Mesenchymal stem cell (in vitro differentiated cells and primary cell): Measurements from ENCODE around the gene FUT7.

Experiments
- DNase-seq: peaks from one replicate; pipeline ENCODE4 v3.0.0-alpha.2; 2013
- H2AFZ ChIP-seq: one replicate; pipeline ENCODE4 v1.6.1; 2013; ENCODE audit warnings: low read depth, mild to moderate bottlenecking, control low read depth, inconsistent platforms, low read length, moderate library complexity
- H2AK5ac ChIP-seq: 2 replicates; pipeline ENCODE4 v1.6.1; 2013; ENCODE audit warnings: low read length, moderate library complexity, mild to moderate bottlenecking, inconsistent platforms; ENCODE audit not compliant: severe bottlenecking
- H2BK120ac ChIP-seq: one replicate; pipeline ENCODE4 v1.6.1; 2013; ENCODE audit warnings: low read depth, mild to moderate bottlenecking, inconsistent platforms, low read length, moderate library complexity
- H2BK12ac ChIP-seq, 2 experiments: one replicate each; pipeline ENCODE4 v1.6.1; 2013; ENCODE audit warnings: inconsistent platforms in 2 of 2, low read length in 2 of 2, mild to moderate bottlenecking in 2 of 2, moderate library complexity in 2 of 2, control low read depth in 1 of 2
- H2BK15ac ChIP-seq: one replicate; pipeline ENCODE4 v1.6.1; 2013; ENCODE audit warnings: mild to moderate bottlenecking, low read depth, inconsistent platforms; ENCODE audit not compliant: poor library complexity, severe bottlenecking
- H2BK5ac ChIP-seq: 2 replicates; pipeline ENCODE4 v1.6.1; 2013; ENCODE audit warnings: low read depth, mild to moderate bottlenecking, low read length, control low read depth, inconsistent platforms; ENCODE audit not compliant: poor library complexity, severe bottlenecking
- H3K14ac ChIP-seq, 2 experiments: one replicate each; pipeline ENCODE4 v1.6.1; 2013; ENCODE audit warnings: inconsistent platforms in 2 of 2, low read length in 2 of 2, control low read depth in 1 of 2, mild to moderate bottlenecking in 1 of 2, moderate library complexity in 1 of 2
- H3K18ac ChIP-seq, 2 experiments: one replicate each; pipeline ENCODE4 v1.6.1; 2013; ENCODE audit warnings: inconsistent platforms in 2 of 2, low read length in 2 of 2, control low read depth in 1 of 2, low read depth in 1 of 2, mild to moderate bottlenecking in 1 of 2
- H3K23ac ChIP-seq, 2 experiments: one replicate each; pipeline ENCODE4 v1.6.1; 2013; ENCODE audit warnings: inconsistent platforms in 2 of 2, low read length in 2 of 2, mild to moderate bottlenecking in 2 of 2, moderate library complexity in 2 of 2, control low read depth in 1 of 2
- H3K27ac ChIP-seq: 2 replicates; pipeline ENCODE4 v1.5.1; 2013; ENCODE audit warnings: mild to moderate bottlenecking, moderate library complexity, low read length, control low read depth, inconsistent platforms; ENCODE audit not compliant: poor library complexity, severe bottlenecking
- H3K27me3 ChIP-seq, 2 experiments: 2 replicates each; pipeline versions ENCODE4 v1.6.1 to v1.7.0; 2013; ENCODE audit warnings: low read length in 2 of 2, mild to moderate bottlenecking in 2 of 2, moderate library complexity in 2 of 2, control low read depth in 1 of 2, inconsistent platforms in 1 of 2; ENCODE audit not compliant: control insufficient read depth in 1 of 2, insufficient read depth in 1 of 2
- H3K36me3 ChIP-seq, 2 experiments: 2 replicates each; pipeline versions ENCODE4 v1.6.1 to v1.7.0; 2013; ENCODE audit warnings: low read length in 2 of 2, control low read depth in 1 of 2, inconsistent platforms in 1 of 2, low read depth in 1 of 2, mild to moderate bottlenecking in 1 of 2; ENCODE audit not compliant: insufficient read depth in 2 of 2, control insufficient read depth in 1 of 2
- H3K4ac ChIP-seq, 2 experiments: one replicate each; pipeline ENCODE4 v1.6.1; 2013; ENCODE audit warnings: inconsistent platforms in 2 of 2, low read length in 2 of 2, mild to moderate bottlenecking in 2 of 2, moderate library complexity in 2 of 2, control low read depth in 1 of 2, low read depth in 1 of 2
- H3K4me1 ChIP-seq: 2 replicates; pipeline ENCODE4 v1.6.1; 2013; ENCODE audit warnings: low read depth, low read length, control low read depth; ENCODE audit not compliant: control insufficient read depth, insufficient read depth
- H3K4me2 ChIP-seq: 2 replicates; pipeline ENCODE4 v1.6.1; 2013; ENCODE audit warnings: low read length, mild to moderate bottlenecking, inconsistent platforms; ENCODE audit not compliant: poor library complexity, severe bottlenecking
- H3K4me3 ChIP-seq, 2 experiments: 2 replicates each; pipeline versions ENCODE4 v1.5.1 to v1.7.0; 2013; ENCODE audit warnings: low read length in 2 of 2, mild to moderate bottlenecking in 2 of 2, control low read depth in 1 of 2, low read depth in 1 of 2; ENCODE audit not compliant: insufficient read depth in 1 of 2
- H3K79me1 ChIP-seq: replicated peaks from 2 replicates; pipeline ENCODE4 v1.6.1; 2013; ENCODE audit warnings: mild to moderate bottlenecking, control low read depth, low read length, inconsistent platforms; ENCODE audit not compliant: poor library complexity, severe bottlenecking
- H3K9ac ChIP-seq: 2 replicates; pipeline ENCODE4 v1.7.0; 2013; ENCODE audit warnings: mild to moderate bottlenecking, low read length, moderate library complexity
- H3K9me3 ChIP-seq: 2 replicates; pipeline ENCODE4 v1.7.0; 2013; ENCODE audit warnings: mild to moderate bottlenecking, low read length; ENCODE audit not compliant: control insufficient read depth
- H4K8ac ChIP-seq: one replicate; pipeline ENCODE4 v1.6.1; 2013; ENCODE audit warnings: inconsistent platforms, mild to moderate bottlenecking, low read length, moderate library complexity
- H4K91ac ChIP-seq: one replicate; pipeline ENCODE4 v1.6.1; 2013; ENCODE audit warnings: mild to moderate bottlenecking, low read length, inconsistent platforms
- WGBS: methylation state at CpG from one replicate; pipeline ENCODE4 v1.1.7; 2013; ENCODE audit warnings: mixed read lengths; 5-methylcytosine and 5-hydroxymethylcytosine counted together

Gene FUT7

GRCh38 chr9:137001857-137002645, 29.8 kb downstream of the FUT7 start:
- Histone ChIP-seq H2BK15ac (peak overlapping the region; percentile 67), H4K8ac (no peak overlapping the region), H3K9me3 (no peaks in the 10 kb centered on the region), H3K4ac (peak overlapping the region in 1 of 2 experiments; percentile 31), H3K27ac (no peak overlapping the region), H2BK120ac (no peak overlapping the region), H3K9ac (no peak overlapping the region), H4K91ac (peak overlapping the region; percentile 47), H2BK5ac (no peak overlapping the region), H3K23ac (no peak overlapping the region), H2AFZ (no peak overlapping the region), H2AK5ac (no peak overlapping the region), H3K4me2 (no peak overlapping the region), H2BK12ac (peak overlapping the region in 1 of 2 experiments; percentile 35), H3K4me3 (no peak overlapping the region), H3K36me3 (no peaks in the 10 kb centered on the region), H3K18ac (no peak overlapping the region), H3K4me1 (peaks cover 34% of the 10 kb centered on the region), H3K27me3 (peaks cover 0 to 3% of the 10 kb centered on the region in 2 experiments), H3K79me1 (no peaks in the 10 kb centered on the region), H3K14ac (no peak overlapping the region)
- WGBS: 93% methylated on average over 17 of the region's 20 CpGs
- DNase-seq: no peak

DNA sequence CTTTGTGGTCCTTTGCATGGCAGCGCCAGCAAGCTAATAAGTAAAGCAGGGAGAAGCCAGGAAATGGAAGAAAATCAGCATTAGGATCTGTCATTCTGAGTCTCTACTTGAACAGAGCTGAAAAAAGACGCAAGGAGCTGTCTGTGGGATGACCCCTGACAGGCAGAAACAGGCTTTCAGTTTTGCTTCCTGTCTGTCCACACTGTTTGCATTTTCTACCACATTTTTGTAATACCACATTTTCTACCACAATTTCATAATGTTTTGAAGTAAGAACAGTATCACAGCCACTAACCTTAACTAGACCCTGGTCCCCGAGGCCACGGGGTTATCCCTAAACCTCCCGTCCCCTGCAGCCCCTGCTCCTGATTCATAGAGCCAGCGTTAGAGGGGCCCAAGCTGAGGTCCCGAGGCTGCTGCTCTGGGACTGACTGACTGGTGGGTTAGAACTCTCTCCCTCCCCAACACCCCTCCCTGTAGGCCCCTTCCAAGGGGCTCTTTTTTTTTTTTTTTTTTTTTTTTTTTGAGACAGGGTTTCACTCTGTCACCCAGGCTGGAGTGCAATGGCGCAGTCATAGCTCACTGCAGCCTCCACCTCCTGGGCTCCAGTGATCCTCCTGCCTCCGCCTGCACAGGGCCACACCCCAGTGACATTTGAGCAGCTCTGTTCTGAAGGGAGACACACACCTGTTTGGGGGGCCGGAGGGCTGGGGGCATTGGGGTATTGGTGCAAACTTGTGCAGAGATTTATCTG, 31.5 kb downstream of the FUT7 start:
- Histone ChIP-seq H2BK5ac (no peak overlapping the region), H2BK120ac (no peak overlapping the region), H3K4me1 (peaks cover 47% of the 10 kb centered on the region), H3K79me1 (no peaks in the 10 kb centered on the region), H3K4ac (no peak overlapping the region), H4K91ac (no peak overlapping the region), H3K4me3 (no peak overlapping the region), H3K27ac (peak overlapping the region; percentile 72), H2AK5ac (no peak overlapping the region), H3K18ac (no peak overlapping the region), H3K27me3 (peaks cover 0 to 5% of the 10 kb centered on the region in 2 experiments), H3K9me3 (no peaks in the 10 kb centered on the region), H2AFZ (no peak overlapping the region), H4K8ac (peak overlapping the region; percentile 83), H2BK15ac (no peak overlapping the region), H3K9ac (no peak overlapping the region), H2BK12ac (peak overlapping the region in 1 of 2 experiments; percentile 68), H3K14ac (no peak overlapping the region), H3K23ac (no peak overlapping the region), H3K36me3 (peaks cover 0 to 7% of the 10 kb centered on the region in 2 experiments), H3K4me2 (peak overlapping the region; percentile 13)
- DNase-seq: peak; percentile 79
- 66% methylated on average over 10 of the region's 10 CpGs for WGBS

GRCh38 chr9:136997830-136998234, 34.1 kb downstream of the FUT7 start:
- Histone ChIP-seq H2BK120ac (no peak overlapping the region), H2BK15ac (no peak overlapping the region), H3K4me3 (no peak overlapping the region), H3K23ac (no peak overlapping the region), H3K27me3 (peaks cover 0 to 5% of the 10 kb centered on the region in 2 experiments), H2BK12ac (peak overlapping the region; percentile 67 to 80), H3K4me1 (peaks cover 59% of the 10 kb centered on the region), H3K9me3 (no peaks in the 10 kb centered on the region), H2AFZ (no peak overlapping the region), H3K18ac (no peak overlapping the region), H2BK5ac (no peak overlapping the region), H3K14ac (peak overlapping the region in 1 of 2 experiments; percentile 21), H3K4me2 (no peak overlapping the region), H3K36me3 (peaks cover 0 to 28% of the 10 kb centered on the region in 2 experiments), H3K79me1 (peaks cover 13% of the 10 kb centered on the region), H3K9ac (no peak overlapping the region), H4K8ac (no peak overlapping the region), H3K4ac (peak overlapping the region in 1 of 2 experiments; percentile 61), H3K27ac (peak overlapping the region; percentile 43), H2AK5ac (no peak overlapping the region), H4K91ac (no peak overlapping the region)
- DNase-seq: no peak
- 90% methylated on average over 18 of the region's 18 CpGs for WGBS

DNA sequence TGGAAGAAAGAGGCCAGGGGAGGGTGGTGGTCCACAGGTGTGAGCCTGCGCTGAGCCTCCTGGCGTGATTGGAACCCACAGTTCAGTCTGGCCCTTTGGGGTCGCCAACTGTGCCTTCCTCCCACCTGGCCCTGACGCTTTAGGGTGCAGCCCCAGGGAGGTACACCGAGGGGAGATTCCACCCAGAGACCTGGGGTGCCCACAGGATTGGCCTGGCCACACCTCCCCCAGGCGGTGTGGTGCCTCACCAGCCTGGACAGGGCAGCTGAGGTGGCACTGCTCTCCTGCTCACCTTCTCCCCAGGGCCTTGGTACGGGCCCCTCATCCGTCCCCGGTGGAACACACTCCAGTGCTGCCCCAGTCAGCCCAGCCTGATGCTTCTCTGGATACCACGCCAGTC, 34.5 kb downstream of the FUT7 start:
- H3K79me1 ChIP-seq: peaks cover 15% of the 10 kb centered on the region
- H3K23ac ChIP-seq: peak overlapping the region in 1 of 2 experiments; percentile 46
- H3K27me3 ChIP-seq: peaks cover 0 to 5% of the 10 kb centered on the region in 2 experiments
- no peak overlapping the region for H4K8ac ChIP-seq
- WGBS: 87% methylated on average over 10 of the region's 10 CpGs
- H2BK15ac ChIP-seq: peak overlapping the region; percentile 60
- peaks cover 58% of the 10 kb centered on the region for H3K4me1 ChIP-seq
- H2BK120ac ChIP-seq: no peak overlapping the region
- H3K4me2 ChIP-seq: no peak overlapping the region
- no peak overlapping the region for H3K9ac ChIP-seq
- H3K9me3 ChIP-seq: no peaks in the 10 kb centered on the region
- peaks cover 0 to 28% of the 10 kb centered on the region in 2 experiments for H3K36me3 ChIP-seq
- no peak for DNase-seq
- peak overlapping the region; percentile 47 for H2AK5ac ChIP-seq
- H2BK5ac ChIP-seq: no peak overlapping the region
- peak overlapping the region in 1 of 2 experiments; percentile 40 for H3K18ac ChIP-seq
- H2AFZ ChIP-seq: no peak overlapping the region
- peak overlapping the region; percentile 30 to 61 for H3K4ac ChIP-seq
- H2BK12ac ChIP-seq: peak overlapping the region; percentile 20 to 95
- H4K91ac ChIP-seq: peak overlapping the region; percentile 2
- H3K4me3 ChIP-seq: no peak overlapping the region
- peak overlapping the region; percentile 19 for H3K27ac ChIP-seq
- no peak overlapping the region for H3K14ac ChIP-seq
